VCaP (cell line): ENCODE data around the gene FOXO1.

Experiments used
- H3K27ac ChIP-seq: fragments of 450-650 bp; 2 replicates; pipeline ENCODE4 v1.5.1; 2017
- TF ChIP-seq, protein P1 (sequence below): fragments of 450-650 bp; conservative IDR thresholded peaks from 2 replicates; pipeline ENCODE4 v1.5.1; 2017; ENCODE audit warnings: mild to moderate bottlenecking, moderate library complexity

The FOXO1 gene

DNA sequence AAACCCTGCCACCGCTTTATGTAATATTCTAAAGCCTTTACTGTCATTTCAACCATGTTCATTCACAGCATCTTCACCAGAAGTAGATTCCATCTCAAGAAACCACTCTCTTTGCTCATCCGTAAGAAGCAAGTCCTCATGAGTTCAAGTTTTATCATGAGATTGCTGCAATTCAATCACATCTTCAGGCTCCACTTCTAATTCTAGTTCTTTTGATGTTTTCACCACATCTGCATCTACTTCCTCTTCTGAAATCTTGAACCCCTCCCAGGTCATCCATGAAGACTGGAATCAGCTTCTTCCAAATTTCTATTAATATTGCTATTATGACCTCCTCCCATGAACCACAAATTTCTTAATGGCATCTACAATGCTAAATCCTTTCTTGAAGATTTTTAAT lies 83.9 kb downstream of the FOXO1 start:
- TF ChIP-seq, protein P1, sequence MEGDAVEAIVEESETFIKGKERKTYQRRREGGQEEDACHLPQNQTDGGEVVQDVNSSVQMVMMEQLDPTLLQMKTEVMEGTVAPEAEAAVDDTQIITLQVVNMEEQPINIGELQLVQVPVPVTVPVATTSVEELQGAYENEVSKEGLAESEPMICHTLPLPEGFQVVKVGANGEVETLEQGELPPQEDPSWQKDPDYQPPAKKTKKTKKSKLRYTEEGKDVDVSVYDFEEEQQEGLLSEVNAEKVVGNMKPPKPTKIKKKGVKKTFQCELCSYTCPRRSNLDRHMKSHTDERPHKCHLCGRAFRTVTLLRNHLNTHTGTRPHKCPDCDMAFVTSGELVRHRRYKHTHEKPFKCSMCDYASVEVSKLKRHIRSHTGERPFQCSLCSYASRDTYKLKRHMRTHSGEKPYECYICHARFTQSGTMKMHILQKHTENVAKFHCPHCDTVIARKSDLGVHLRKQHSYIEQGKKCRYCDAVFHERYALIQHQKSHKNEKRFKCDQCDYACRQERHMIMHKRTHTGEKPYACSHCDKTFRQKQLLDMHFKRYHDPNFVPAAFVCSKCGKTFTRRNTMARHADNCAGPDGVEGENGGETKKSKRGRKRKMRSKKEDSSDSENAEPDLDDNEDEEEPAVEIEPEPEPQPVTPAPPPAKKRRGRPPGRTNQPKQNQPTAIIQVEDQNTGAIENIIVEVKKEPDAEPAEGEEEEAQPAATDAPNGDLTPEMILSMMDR: no peak
- H3K27ac ChIP-seq: no peak overlapping the region

DNA sequence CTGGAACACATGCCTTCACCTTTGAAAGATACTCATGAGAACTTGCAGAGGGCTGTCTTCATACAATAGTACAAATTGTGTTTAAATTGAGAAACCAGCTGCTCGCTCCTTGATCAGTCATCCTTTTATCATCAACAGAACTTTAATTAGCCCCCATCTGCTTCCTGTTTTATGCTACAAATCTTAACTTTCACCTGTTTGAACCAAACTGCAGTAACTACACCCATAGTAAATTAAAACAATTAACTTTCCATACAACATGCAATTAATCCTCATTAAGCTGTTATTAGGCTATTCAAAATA lies 85.2 kb downstream of the FOXO1 start:
- no peak overlapping the region for H3K27ac ChIP-seq
- TF ChIP-seq, protein P1: no peak

DNA sequence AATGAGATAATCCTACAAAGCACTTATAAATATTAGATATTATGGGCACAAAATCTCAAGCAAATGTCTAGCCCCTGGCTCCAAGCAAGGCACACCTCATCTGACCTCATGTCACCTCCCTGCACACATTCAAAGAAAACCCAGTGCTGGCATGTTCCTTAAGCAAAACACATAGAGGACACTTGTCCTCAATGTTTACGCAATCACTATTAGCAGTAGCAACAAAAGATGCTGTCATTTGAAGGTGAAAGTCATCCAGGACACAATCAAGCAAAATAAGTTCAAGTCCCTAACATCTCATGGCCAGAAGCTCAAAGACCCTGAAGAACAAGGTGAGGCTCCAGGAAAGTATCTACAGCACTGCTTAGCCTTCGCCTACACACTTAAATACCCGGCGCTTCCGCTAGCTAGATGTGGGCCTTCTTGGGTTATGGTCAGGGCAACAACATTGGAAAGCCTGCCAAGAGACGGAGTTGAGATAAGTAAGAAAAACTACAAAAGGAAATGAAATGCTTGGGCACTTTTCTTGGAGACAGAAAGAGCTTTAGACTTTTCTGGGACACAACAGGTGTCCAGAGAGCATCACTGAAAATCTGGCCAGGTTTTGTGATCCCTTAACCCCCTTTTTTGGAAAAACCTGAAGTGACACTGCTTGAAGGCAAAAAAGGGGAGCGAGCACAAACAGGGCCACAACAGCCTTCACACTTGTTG lies 85.7 kb downstream of the FOXO1 start:
- TF ChIP-seq, protein P1: no peak
- no peak overlapping the region for H3K27ac ChIP-seq

DNA sequence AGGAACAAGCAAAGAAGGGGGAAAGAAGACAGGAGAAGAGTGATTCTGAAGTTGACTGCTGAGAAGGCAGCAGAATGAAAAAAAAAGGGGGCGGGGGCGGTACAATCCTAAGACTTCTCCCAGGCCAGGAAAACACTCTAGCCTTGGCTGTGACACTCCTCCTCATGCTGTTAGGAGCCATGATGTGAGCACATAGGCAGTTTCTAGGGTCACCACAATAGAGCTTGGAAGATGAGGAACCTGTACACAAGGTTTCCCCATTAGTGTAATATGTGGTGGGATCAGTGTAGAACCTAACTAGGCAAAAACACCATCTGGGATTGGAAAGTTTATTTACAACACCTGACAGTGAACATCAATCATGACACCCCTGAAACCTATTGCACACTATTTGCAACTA lies 86.9 kb downstream of the FOXO1 start:
- TF ChIP-seq, protein P1: no peak
- no peak overlapping the region for H3K27ac ChIP-seq

DNA sequence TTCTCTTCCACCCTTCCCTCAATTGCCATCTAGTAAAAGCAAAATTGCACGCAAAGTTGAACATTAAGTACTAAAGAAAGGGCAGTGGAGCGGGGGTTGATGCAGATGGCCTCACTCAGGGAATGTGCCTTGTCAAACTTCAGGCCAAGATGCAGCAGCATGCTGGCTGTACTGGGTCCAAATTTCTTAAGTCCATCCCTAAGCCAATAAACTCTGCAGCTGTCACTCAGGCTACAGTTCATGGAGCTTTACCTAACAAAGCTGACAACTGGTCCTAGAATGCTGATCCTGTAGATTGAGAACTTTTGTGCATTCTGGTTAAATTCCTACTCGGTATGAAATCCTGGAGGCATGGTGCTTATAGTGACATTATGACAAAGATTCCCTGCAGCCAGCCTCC lies 88.4 kb downstream of the FOXO1 start:
- TF ChIP-seq, protein P1: no peak
- no peak overlapping the region for H3K27ac ChIP-seq

DNA sequence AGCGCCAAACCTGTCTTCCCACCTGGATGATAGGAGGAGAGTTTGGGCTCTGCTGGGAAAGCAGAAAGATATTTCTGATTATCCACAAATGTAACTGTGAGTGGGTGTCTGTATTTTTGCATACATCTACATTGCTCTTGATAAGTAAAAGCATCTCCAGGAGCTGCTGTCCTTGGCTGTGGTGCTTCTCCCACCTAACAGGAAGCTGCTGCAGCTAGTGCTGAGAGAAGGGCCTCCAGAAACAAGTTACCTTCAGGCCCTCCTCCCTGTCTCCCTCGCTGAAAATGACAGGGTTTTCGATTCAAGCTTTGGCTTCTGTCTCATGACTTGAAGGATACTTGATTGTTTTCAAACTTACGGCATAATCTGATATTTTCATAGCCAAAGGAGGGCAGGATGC lies 90.1 kb downstream of the FOXO1 start:
- H3K27ac ChIP-seq: no peak overlapping the region
- TF ChIP-seq, protein P1: no peak

DNA sequence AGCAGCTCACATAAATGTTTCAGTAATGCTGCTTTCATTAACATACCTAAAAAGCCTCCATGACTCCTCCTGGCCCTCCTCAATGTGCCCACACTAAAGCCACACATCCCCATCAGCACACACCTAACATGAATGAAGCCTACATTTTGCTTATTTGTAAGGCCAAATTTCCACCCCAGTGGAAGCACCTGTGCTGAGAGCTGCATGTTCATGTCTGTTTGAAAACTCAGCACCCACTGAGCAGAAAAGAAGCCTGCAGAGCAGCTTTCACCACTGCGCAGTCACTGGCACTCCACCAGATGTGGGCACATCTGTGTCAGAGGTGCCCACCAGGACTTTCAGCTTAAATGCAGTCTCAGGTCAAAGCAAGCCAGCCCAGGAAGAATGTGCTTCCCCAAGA lies 93.5 kb downstream of the FOXO1 start:
- H3K27ac ChIP-seq: no peak overlapping the region
- TF ChIP-seq, protein P1: no peak
